Kidney (tissue), 14 donors: ENCODE results near the gene MICB. TPM values are rescaled to one million over a fixed set of nuclear protein-coding genes. Genes with fewer than 3 reads are reported as not detected.

Experiments used
- DNase-seq, 5 donors: peaks; one replicate each; pipeline ENCODE4 v3.0.0-alpha.2; 2013 to 2020
- FAIRE-seq: peaks from 2 replicates; lab custom pipeline; 2012; peaks lifted over from hg19 to GRCh38; lab: Jason Lieb, UNC
- H3K27ac ChIP-seq, 2 donors: one replicate each; pipeline ENCODE4 v1.7.0; 2013; ENCODE audit warnings: low read depth in 2 of 2, low read length in 2 of 2, inconsistent platforms in 1 of 2
- H3K27me3 ChIP-seq: one replicate; pipeline ENCODE4 v1.7.1; 2013; ENCODE audit warnings: low read length, inconsistent platforms; ENCODE audit not compliant: control insufficient read depth, insufficient read depth
- H3K36me3 ChIP-seq, 3 donors: one replicate each; pipeline versions ENCODE4 v1.7.0 to v1.7.1; 2013; ENCODE audit warnings: low read length in 3 of 3, control low read depth in 1 of 3, inconsistent platforms in 1 of 3; ENCODE audit not compliant: insufficient read depth in 3 of 3, control insufficient read depth in 2 of 3
- H3K4me1 ChIP-seq, 3 donors: one replicate each; pipeline versions ENCODE4 v1.7.0 to v1.7.1; 2013; ENCODE audit warnings: low read length in 3 of 3, inconsistent platforms in 1 of 3, low read depth in 1 of 3; ENCODE audit not compliant: control insufficient read depth in 2 of 3, insufficient read depth in 2 of 3
- H3K4me3 ChIP-seq, 3 donors: one replicate each; pipeline versions ENCODE4 v1.7.0 to v1.8.1; 2013; ENCODE audit warnings: low read length in 3 of 3, control low read depth in 1 of 3, inconsistent platforms in 1 of 3
- H3K9ac ChIP-seq, 3 donors: one replicate each; pipeline versions ENCODE4 v1.7.0 to v1.7.1; 2013; ENCODE audit warnings: low read length in 3 of 3, control low read depth in 1 of 3, inconsistent platforms in 1 of 3
- H3K9me3 ChIP-seq, 3 donors: one replicate each; pipeline versions ENCODE4 v1.7.0 to v1.7.1; 2013; ENCODE audit warnings: low read length in 3 of 3, control low read depth in 1 of 3, inconsistent platforms in 1 of 3; ENCODE audit not compliant: control insufficient read depth in 2 of 3, insufficient read depth in 1 of 3
- intact Hi-C: fragments of 100-400 bp; cut with DNase I; formaldehyde crosslinking; loops from one replicate; pipeline ENCODE4 v1.11.1; 2022
- polyA plus RNA-seq: library from polyadenylated mRNA; stranded (reverse); fragments of 350-450 nt; fragmentation: Illumina TruSeq; extraction: RNeasy Lipid Tissue Mini Kit (QIAGEN cat#74804); gene quantifications from one replicate; pipeline ENCODE4 v1.2.3, GENCODE V29; 2014; ENCODE audit warnings: low read depth, low replicate concordance; ENCODE audit not compliant: insufficient read depth
- total RNA-seq: library from RNA; stranded (reverse); fragmentation: NEBNext Ultra II Directional; extraction: Animal tissue kit (Norgen Biotek cat#: 25700); gene quantifications from one replicate; pipeline ENCODE4 v1.2.1, GENCODE V29; 2021
- TF ChIP-seq, protein P1 (sequence below): IDR thresholded peaks from 3 replicates; pipeline ENCODE4 v1.5.1; 2012; ENCODE audit warnings: mild to moderate bottlenecking, moderate library complexity, borderline replicate concordance; ENCODE audit not compliant: insufficient read depth; ENCODE audit errors: extremely low read depth
- donor health status: control.
- donor health status: control.
- donor health status: control.
- donor health status: control.
- donor health status: control.
- donor health status: DM: yes; HTN: yes; CAD: no.
- donor health status: Normal renal cell carcinoma (clear cell type).

Gene MICB
- total and polyA plus RNA-seq, 2 donors from 2014 or later, result 1.5 to 5.7 TPM

DNA sequence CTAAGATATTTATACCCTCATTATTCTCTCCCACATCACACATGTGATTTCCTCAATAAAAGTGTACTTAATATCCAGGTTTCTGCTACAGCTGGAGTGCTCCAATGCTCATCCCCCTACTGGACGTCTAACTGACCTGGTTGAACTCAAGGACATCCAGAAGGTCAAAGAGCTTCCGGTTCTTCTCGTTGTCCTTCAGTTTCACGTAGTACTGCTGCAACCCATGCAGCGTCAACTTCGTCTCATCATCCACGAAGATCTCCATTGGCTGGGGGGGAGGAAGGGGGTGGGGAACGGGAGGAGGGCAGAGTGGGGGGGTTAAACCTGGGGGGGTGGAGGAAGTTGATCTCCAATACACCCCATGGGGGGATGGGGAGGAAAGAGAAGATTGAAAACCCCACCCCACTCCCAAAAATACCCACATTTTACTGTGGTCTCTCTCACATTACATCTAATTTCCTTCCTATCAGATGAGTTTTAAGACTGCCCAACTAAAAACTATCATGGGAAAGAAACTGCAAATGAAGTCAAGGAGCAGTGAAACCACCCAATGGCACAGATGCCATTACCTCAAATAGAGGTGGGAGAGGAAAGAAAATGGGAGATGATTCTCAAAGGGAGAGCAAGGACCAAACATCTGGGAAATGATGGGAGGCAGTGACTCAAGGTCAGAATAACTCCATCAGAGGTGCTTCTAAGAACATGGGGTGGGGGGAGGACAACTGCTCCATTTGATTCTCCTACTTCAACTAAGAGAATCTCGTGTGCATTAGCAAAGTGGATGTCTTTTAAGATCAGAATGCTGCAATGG lies 34.9 kb downstream of the MICB start:
- Histone ChIP-seq H3K9me3 (no peaks in the 10 kb centered on the region), H3K27me3 (no peaks in the 10 kb centered on the region), H3K4me1 (peaks cover 0 to 7% (median 0%) of the 10 kb centered on the region in 3 donors), H3K27ac (no peak overlapping the region), H3K9ac (no peak overlapping the region), H3K36me3 (peaks cover 22 to 59% (median 39%) of the 10 kb centered on the region in 3 donors), H3K4me3 (no peak overlapping the region)
- intact Hi-C loops, result no loop called here
- TF ChIP-seq, protein P1, sequence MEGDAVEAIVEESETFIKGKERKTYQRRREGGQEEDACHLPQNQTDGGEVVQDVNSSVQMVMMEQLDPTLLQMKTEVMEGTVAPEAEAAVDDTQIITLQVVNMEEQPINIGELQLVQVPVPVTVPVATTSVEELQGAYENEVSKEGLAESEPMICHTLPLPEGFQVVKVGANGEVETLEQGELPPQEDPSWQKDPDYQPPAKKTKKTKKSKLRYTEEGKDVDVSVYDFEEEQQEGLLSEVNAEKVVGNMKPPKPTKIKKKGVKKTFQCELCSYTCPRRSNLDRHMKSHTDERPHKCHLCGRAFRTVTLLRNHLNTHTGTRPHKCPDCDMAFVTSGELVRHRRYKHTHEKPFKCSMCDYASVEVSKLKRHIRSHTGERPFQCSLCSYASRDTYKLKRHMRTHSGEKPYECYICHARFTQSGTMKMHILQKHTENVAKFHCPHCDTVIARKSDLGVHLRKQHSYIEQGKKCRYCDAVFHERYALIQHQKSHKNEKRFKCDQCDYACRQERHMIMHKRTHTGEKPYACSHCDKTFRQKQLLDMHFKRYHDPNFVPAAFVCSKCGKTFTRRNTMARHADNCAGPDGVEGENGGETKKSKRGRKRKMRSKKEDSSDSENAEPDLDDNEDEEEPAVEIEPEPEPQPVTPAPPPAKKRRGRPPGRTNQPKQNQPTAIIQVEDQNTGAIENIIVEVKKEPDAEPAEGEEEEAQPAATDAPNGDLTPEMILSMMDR, result no peak
- no peak for DNase-seq
- FAIRE-seq, result no peak

DNA sequence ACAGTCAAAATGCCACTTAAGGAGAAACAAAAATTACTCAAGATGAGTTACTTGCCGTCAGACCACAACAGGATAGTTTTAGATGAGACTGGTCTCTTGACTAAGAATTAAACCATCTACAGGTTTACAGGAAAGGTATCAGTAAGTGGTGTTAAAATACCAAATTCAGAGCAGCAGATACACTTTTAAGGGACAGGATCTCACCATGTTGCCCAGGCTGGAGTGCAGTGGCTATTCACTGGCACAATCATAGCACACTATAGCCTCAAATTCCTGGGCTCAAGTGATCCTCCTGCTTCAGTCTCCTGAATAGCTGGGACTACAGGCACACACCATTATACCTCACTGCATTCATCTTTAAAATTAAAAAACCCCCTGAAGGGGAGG lies 35.5 kb downstream of the MICB start:
- Histone ChIP-seq H3K9ac (no peak overlapping the region), H3K36me3 (peaks cover 24 to 64% (median 40%) of the 10 kb centered on the region in 3 donors), H3K9me3 (no peaks in the 10 kb centered on the region), H3K4me3 (no peak overlapping the region), H3K27ac (no peak overlapping the region), H3K27me3 (no peaks in the 10 kb centered on the region), H3K4me1 (peaks cover 0 to 7% (median 0%) of the 10 kb centered on the region in 3 donors)
- FAIRE-seq (no peak), DNase-seq (no peak)
- intact Hi-C loops, result no loop called here
- TF ChIP-seq, protein P1, result no peak

DNA sequence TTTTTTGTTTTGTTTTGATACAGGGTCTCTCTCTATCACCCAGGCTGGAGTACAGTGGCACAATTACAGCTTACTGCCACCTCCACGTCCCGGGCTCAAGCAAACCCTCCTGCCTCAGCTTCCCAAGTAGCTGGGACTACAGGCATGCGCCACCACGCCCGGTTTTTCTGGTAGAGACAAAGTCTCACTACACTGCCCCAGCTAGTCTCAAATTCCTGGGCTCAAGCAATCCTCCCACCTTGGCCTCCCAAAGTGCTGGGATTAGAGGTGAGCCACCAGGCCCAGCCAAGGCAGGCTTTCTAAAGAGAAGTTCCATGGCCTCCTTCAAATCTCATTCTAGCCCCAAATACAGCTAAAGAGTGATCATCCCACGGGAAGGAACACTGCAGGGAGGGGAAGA lies 36.1 kb downstream of the MICB start:
- H3K4me1 ChIP-seq, result peaks cover 1 to 12% (median 5%) of the 10 kb centered on the region in 3 donors
- H3K9me3 ChIP-seq, result no peaks in the 10 kb centered on the region
- peaks cover 29 to 70% (median 45%) of the 10 kb centered on the region in 3 donors for H3K36me3 ChIP-seq
- H3K27me3 ChIP-seq, result no peaks in the 10 kb centered on the region
- FAIRE-seq (no peak), DNase-seq (no peak)
- H3K27ac ChIP-seq, result no peak overlapping the region
- H3K4me3 ChIP-seq, result no peak overlapping the region
- no peak overlapping the region for H3K9ac ChIP-seq
- TF ChIP-seq, protein P1, result no peak
- intact Hi-C loops, result no loop called here
